Measurements from ENCODE around the gene PTAR1.
"Not testable (repeated sequence)": the region's sequence is repeated elsewhere in the genome, so short reads cannot be mapped to it uniquely, and the experiment has no call there.

The PTAR1 gene

DNA sequence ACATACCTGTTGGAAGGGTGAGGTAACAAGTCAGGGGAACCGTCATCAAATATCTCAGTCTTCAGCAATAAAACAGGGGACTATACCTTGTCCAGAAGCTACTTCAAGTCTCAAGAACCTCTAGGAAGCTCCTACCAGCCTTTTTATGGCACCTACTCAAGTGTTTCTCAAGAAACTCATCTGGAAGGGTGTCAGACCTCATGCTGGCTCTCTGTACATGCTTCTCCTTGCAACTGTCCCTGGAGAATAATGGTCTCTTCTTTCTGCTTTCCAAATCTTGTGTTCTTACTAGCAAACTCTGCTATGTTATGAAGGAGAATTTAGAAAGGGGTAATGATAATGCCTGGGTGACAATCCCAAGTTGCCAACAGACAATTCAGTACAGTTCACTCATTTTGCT is 8.3 kb upstream of the PTAR1 start:
- H3K4me3 ChIP-seq (replicated peaks in 1 of 2; ENCODE audit: low read depth in 2 of 2, low read length in 2 of 2), result no peak overlapping the region
- TF ChIP-seq, protein P1, sequence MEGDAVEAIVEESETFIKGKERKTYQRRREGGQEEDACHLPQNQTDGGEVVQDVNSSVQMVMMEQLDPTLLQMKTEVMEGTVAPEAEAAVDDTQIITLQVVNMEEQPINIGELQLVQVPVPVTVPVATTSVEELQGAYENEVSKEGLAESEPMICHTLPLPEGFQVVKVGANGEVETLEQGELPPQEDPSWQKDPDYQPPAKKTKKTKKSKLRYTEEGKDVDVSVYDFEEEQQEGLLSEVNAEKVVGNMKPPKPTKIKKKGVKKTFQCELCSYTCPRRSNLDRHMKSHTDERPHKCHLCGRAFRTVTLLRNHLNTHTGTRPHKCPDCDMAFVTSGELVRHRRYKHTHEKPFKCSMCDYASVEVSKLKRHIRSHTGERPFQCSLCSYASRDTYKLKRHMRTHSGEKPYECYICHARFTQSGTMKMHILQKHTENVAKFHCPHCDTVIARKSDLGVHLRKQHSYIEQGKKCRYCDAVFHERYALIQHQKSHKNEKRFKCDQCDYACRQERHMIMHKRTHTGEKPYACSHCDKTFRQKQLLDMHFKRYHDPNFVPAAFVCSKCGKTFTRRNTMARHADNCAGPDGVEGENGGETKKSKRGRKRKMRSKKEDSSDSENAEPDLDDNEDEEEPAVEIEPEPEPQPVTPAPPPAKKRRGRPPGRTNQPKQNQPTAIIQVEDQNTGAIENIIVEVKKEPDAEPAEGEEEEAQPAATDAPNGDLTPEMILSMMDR (IDR thresholded peaks at IDR 0.05; ENCODE audit: low read depth, low read length), result no peak
- DNase-seq (ENCODE audit: low read depth in 2 of 2), result peak in 1 of 2 donors; percentile 51

DNA sequence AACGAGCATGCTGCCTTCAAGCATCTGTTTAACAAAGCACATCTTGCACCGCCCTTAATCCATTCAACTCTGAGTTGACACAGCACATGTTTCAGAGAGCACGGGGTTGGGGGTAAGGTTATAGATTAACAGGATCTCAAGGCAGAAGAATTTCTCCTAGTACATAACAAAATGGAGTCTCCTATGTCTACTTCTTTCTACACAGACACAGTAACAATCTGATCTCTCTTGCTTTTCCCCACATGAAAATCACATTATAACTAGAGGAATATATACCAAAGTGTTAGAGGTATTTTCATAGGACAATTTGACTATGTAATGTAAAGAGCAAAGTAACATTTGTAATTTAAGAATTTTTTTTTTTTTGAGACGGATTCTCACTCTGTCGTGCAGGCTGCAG is 4.1 kb upstream of the PTAR1 start:
- DNase-seq (ENCODE audit: low read depth in 2 of 2); H3K4me3 ChIP-seq (replicated peaks in 1 of 2; ENCODE audit: low read depth in 2 of 2, low read length in 2 of 2): not testable (repeated sequence)

DNA sequence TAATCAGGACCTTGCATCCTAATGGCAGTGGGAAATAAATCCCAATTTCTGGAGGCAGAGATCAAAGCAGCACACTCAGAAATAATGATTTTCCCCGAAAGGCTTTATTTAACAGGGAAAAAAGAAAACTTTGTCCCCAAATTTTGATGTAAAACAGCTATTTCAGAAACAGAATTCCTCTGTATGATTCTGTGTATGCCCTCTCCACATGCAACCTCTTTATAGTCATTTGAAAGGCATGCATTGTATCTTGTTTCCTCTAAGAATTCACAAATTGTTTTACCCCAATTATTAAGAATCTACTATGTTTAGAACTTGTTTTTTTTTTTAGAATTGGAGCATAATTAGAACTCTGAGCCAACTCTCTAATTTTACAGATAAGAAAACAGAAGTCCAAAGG is 2.7 kb upstream of the PTAR1 start:
- H3K4me3 ChIP-seq (replicated peaks in 1 of 2; ENCODE audit: low read depth in 2 of 2, low read length in 2 of 2), result no peak overlapping the region
- DNase-seq (ENCODE audit: low read depth in 2 of 2), result peak in 1 of 2 donors; percentile 36
- TF ChIP-seq, protein P1 (IDR thresholded peaks at IDR 0.05; ENCODE audit: low read depth, low read length), result no peak

DNA sequence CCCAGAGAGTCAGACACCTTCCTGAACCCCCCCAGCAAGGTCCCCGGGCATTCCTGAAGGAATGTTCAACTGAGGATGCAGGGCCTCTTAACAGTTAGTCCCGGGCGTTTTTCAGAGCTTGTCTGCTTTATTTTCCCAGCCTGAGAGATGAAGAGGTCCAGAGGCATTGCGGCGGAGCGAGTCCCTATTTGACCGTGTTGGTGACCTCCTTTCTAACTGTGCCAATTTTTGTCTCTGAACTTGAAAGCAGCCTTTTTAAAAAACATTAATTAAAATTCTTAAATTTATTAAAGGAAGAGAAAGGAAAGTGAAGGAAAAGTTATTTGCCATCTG is 433 bp upstream of the PTAR1 start:
- DNase-seq (ENCODE audit: low read depth in 2 of 2), result no peak

DNA sequence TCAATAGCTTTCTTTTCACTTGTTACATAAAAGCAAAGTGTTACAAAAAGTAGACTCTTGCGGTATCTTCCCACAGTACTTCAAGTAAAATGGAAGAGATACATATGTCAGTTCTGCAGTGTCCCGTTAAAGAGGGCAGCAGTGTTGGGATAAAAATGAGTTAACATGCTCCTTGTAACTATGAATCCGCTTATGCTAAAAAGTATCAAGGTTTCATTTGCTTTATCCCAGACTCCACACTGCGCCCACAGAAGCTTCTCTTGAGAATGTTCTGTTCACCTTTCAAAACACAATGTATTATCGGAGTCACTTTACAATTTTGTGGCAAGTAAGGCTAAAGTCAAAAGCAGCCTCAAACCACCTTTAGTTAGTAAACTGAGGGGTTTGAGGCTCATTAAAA is 790 bp downstream of the PTAR1 start:
- DNase-seq (ENCODE audit: low read depth in 2 of 2), result peak in 1 of 2 donors; percentile 17
- TF ChIP-seq, protein P1 (IDR thresholded peaks at IDR 0.05; ENCODE audit: low read depth, low read length), result no peak
- peak overlapping the region; percentile 69 to 74 for H3K4me3 ChIP-seq (replicated peaks in 1 of 2; ENCODE audit: low read depth in 2 of 2, low read length in 2 of 2)

More for the DNA sequence above, 433 bp upstream of the PTAR1 start:
- H3K4me3 ChIP-seq (replicated peaks in 1 of 2; ENCODE audit: low read depth in 2 of 2, low read length in 2 of 2), result peak overlapping the region; percentile 39 to 69
- TF ChIP-seq, protein P1 (IDR thresholded peaks at IDR 0.05; ENCODE audit: low read depth, low read length), result no peak

DNA sequence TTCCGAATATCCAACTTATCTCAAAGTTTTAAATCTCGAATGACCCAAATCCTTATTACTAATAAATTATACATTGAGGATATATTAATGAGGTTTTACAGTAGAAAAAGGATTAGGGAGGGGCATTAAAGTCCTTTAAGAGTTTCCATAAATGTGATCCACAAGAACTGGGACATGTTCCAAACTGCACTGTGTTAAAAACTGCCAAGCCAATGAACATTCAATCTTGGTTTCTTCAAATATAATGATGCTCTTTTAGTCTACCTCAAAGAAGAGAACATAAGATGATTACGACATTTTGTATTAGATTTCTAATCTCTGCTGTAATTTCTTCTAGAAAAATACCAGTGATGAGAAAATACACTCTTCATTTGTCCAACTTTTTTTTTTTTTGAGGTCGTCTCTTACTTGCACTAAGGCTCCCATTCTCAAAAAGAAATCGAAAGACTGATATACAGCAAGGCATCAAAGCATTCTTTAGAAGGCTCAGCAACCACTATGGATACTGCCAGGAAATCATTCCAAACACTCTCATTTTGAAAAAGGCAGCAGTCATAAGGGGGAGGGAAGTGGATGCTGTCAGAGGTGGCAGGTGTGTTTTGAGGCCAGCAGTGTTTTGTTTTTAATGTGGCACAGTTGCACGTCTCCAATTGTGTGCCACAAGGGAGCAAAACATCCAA is 1.7 kb downstream of the PTAR1 start:
- DNase-seq (ENCODE audit: low read depth in 2 of 2), result peak; percentile 17 to 48
- TF ChIP-seq, protein P1 (IDR thresholded peaks at IDR 0.05; ENCODE audit: low read depth, low read length), result no peak
- peak overlapping the region; percentile 19 to 37 for H3K4me3 ChIP-seq (replicated peaks in 1 of 2; ENCODE audit: low read depth in 2 of 2, low read length in 2 of 2)

DNA sequence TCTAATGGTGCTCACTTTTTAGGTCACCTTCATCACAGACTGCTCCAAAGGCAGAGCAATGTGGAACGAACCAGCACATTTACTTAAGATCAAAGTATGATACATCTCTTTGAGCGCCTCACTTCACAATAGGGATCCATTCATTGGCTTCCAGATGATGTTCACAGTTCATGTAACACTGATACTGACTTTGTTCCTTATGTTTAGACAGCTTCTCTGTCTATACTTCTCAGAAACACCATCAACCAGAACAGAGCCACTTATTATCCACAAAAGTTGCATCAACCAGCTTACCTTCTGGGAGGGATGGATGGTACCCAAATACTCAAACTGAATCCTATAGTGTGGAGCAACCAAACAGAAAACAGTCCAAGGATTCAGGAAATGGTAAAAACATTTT is 4.6 kb downstream of the PTAR1 start:
- DNase-seq (ENCODE audit: low read depth in 2 of 2), result no peak
- TF ChIP-seq, protein P1 (IDR thresholded peaks at IDR 0.05; ENCODE audit: low read depth, low read length), result no peak
- no peak overlapping the region for H3K4me3 ChIP-seq (replicated peaks in 1 of 2; ENCODE audit: low read depth in 2 of 2, low read length in 2 of 2)
